ELR (cell line): ENCODE data around the gene TOMM20.
A peak's percentile ranks its signal among the peaks of the same experiment; 100 is the strongest.

Experiments used
- DNase-seq: peaks from one replicate; pipeline ENCODE4 v3.0.0-alpha.2; 2015; ENCODE audit warnings: low read depth

The TOMM20 gene

GRCh38 chr1:235133086-235133485 lies 4.4 kb upstream of the TOMM20 start:
- DNase-seq: no peak

- peak; percentile 29 for DNase-seq
Observed at GRCh38 chr1:235131961-235132360, 3.3 kb upstream of the TOMM20 start.

- DNase-seq: no peak
Observed at GRCh38 chr1:235130766-235131270, 2.2 kb upstream of the TOMM20 start.

- DNase-seq: no peak
Observed at GRCh38 chr1:235129774-235130570, 1.3 kb upstream of the TOMM20 start.

DNA sequence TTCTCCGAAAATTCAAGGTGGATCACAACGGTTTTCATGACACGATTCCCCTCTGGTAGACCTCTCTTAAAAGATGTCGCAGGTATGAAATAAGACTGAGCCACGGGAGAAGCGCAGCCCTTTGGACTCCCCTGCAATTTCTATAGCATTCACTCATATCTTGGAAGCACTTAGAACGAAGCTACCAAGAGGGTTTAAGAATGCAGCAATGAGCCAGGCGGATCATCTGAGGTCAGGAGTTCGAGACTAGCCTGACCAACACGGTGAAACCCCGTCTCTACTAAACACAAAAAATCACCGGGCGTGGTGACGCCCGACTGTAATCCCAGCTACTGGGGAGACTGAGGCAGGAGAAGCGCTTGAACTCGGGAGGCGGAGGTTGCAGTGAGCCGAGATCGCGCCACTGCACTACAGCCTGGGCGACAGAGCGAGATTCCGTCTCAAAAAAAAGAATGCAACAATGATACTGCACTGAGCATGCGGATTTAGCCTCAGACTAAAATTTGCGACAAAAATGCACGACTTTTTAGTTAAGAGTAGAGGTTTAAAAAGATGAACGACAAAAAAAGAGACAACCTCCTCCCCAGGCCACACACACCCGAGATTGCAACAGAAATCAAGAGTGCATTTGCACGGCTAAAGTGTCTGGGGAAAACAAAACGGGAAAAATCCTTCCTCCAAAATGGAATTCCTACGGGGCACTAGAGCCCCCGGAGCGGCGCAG lies 743 bp downstream of the TOMM20 start:
- DNase-seq: no peak

- no peak for DNase-seq
Observed at GRCh38 chr1:235127203-235127602, 1.4 kb downstream of the TOMM20 start.

GRCh38 chr1:235124665-235125064 lies 4.0 kb downstream of the TOMM20 start:
- DNase-seq: no peak

- DNase-seq: no peak
Observed at GRCh38 chr1:235124111-235124510, 4.5 kb downstream of the TOMM20 start.

- DNase-seq: no peak
Observed at GRCh38 chr1:235122348-235122747, 6.3 kb downstream of the TOMM20 start.

DNA sequence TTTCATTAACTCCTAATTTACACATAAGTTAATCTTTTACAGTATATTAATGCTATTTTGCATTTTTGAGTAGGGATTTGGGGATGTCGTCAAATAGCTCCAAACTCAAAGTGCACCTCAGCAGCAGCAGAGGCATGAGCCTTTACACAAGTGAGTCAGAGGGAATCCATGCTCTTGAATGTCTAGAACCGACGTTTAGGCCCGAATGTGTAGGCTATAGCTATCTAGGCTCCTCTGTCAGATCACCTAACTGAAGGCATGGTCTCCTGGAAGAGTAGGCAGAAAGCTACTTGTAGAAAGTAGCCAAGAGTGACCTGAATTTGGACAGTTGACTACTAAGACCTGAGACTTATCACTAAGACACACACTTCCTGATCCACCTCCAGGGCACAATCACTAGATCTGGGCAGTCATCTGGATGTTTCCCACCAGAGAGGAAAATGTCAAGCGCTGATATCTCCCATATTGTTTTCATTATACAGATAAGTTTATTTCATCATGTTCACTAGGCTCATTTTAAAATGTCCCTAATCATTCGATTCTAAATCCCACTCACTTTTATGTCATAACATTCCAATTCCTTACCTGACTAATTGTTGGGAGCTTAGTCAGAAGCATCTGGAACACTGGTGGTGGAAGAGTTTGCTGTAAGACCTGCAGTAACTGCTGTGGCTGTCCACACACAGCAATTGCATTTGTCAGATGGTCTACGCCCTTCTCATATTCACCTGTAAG lies 15.3 kb downstream of the TOMM20 start:
- DNase-seq: peak; percentile 15

GRCh38 chr1:235112297-235113182 lies 16.1 kb downstream of the TOMM20 start:
- DNase-seq: no peak

DNA sequence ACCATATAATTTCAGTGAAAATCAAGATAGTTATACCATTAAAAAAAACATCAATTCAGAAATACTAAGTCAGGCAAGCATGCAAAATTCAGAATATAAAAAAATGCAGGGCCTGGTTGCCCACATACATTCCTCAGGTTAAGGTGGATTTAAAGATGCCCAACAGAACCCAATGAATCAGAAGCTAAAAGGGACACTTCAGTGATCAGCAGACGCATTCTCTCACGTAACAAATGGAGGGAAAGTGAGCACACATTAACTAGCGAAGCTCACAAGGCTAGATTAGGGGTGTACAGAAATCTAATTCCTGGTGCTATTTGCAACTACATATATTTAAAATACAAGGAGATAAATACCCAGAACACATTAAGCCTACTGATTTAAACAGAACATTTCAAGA lies 17.5 kb downstream of the TOMM20 start:
- DNase-seq: no peak

- no peak for DNase-seq
Observed at GRCh38 chr1:235108876-235109275, 19.8 kb downstream of the TOMM20 start.

GRCh38 chr1:235108185-235108593 lies 20.4 kb downstream of the TOMM20 start:
- DNase-seq: no peak

DNA sequence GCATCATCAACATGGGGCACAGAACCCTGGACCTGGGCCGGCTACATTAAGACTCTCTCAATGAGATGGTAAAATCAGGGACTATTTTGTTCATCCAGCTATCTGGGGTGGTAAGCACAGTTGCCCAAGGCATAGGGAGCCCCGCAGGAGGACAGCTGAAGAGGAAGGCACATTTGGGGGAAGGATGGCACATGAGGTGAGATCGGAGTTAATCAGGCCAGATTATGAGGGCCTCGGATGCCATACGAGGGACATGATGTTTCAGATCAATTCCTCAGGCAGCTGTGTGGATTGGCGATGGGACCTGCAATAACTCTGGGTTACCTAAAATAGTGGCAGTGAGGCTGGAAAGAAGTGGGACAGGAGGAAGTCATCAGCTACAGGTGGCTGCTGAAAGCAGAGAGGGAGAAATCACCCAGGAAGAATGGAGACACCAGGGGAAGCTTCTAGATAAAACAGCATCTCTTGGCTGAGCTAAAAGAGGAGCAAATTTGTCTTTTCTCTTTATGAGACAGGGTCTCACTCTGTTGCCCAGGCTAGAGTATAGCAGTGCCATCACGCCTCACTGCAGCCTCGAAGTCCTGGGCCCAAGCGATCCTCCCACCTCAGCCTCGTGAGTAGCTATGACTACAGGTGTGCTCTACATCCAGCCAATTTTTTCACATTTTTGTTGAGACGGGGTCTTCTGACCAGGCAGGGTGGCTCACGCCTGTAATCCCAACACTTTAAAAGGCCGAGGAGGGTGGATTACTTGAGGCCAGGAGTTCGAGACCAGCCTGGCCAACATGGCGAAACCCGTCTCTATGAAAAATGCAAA lies 21.1 kb downstream of the TOMM20 start:
- DNase-seq: no peak

GRCh38 chr1:235106457-235106856 lies 22.2 kb downstream of the TOMM20 start:
- peak; percentile 16 for DNase-seq

GRCh38 chr1:235105051-235106043 lies 23.3 kb downstream of the TOMM20 start:
- peak; percentile 46 for DNase-seq

GRCh38 chr1:235102993-235103411 lies 25.6 kb downstream of the TOMM20 start:
- DNase-seq: no peak

DNA sequence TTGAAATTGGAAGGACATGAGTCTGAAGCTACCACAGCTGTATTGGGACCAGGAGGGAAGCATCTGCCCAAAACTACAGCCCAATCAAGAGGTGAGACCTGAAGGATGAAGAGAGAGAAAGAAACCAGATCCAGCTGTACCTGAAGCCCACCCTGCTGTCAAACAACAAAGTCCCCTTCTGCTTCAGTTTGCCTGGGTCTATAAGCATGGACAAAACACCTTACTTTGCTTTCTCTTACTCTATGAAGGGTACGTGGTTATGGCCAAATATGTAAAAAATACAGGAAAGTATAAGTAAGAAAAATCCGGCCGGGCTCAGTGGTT lies 26.4 kb downstream of the TOMM20 start:
- DNase-seq: no peak
